GM19467 (cell line): ENCODE measurements around the gene RILP.
A peak's percentile ranks its signal among the peaks of the same experiment; 100 is the strongest.

Experiments
- ATAC-seq: cut with Tn5 transposase; IDR thresholded peaks from one replicate; pipeline ENCODE4 v1.9.1; 2021; ENCODE audit warnings: mild to moderate bottlenecking, moderate library complexity; ENCODE audit not compliant: unreplicated experiment

The RILP gene

GRCh38 chr17:1629504-1630310 lies 20.0 kb downstream of the RILP start:
- ATAC-seq, result no peak

DNA sequence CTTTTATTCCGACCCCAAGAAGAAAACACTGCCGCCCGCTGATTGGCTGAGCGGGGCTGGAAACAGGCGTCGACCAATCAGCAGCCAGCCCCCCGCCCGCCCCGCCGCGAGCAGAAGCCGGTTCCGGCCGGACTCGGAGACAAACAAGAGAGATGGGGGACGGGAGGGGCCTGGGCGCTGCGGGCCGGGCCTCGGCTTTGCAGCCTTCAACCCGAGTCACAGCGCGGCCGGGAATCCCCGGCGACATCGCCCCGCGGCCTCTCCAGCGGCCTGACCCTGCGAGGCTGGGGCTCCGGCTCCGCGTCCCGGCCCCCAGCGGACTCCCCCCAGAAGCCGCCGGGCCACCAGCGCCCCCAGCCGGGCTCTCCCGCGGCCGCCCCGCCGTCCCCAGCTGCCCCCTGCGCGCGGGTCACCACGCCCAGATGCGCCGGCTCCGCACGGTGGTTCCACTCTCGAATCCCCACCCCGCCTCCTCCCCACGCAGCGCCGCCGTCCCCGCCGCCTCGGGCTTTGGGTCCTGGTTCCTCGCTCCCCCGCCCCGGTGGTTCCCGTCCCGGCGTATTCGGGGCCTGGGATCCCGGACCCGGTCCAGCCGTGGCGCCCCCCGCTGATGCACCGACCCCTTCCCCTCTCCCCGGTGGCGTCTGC lies 20.7 kb downstream of the RILP start:
- ATAC-seq, result peak; percentile 46

GRCh38 chr17:1627982-1628855 lies 21.4 kb downstream of the RILP start, which contains the start of gene SLC43A2:
SLC43A2 (minus strand) TSS chr17:1628834; CDS start chr17:1627874, 960 bp downstream.
- ATAC-seq, result peak; percentile 47

DNA sequence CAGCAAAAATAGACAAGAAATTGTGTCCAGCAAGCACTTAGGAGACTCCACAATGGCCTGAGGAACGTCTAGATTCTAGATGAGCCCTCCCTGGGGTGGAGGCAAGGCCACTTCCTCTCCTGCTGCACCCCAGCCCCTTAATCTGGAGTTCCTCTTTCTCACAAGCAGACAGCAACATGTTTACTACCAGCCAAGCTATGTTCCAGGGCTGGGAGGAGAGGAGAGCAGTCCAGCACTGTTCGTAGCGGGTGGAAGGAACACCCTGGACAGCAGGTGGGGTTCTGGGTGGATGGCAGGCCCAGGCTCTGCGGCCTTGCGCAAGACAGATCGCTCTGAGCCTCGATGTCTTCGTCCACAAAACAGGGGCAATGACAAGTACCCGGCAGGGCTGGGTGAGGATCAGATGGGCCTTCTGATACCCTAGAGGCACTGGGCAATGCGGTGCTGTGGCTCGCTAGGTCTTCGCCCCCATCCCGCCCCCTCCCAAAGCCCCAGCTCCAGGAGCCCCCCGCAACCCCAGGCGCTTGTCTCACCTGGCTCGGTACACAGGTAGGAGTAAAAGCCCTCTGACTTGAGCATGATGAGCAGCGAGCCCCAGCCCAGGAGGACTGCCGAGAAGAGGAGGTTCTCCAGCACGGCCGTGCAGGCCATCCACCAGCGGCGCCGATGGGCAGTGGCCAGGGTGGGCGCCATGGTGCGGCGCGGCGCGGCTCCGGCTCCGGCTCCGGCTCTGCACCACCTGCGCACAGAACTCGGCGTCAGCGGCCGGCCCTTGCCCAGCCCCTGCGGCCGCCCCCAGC lies 22.3 kb downstream of the RILP start:
- ATAC-seq, result no peak

DNA sequence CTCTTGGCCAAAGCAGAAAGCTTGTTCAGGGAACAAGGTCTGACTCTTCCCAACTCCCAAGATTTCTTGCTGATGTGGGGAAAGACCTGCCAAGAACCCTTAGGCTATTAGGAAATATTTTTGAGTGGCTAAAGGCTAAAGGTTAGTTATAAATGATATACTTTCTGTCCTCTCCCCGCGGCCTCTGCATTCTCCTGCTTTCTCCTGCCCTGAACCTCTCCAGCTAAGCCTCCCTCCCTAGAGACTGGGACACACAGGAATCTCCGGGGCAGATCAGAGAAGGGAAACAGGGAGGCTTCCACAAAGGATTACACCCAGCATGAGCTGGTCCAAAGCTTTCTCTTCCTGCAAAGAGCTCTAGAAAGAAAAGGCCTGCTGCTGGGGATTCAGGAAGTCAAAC lies 23.3 kb downstream of the RILP start:
- no peak for ATAC-seq

- no peak for ATAC-seq
These were observed 24.1 kb downstream of the RILP start for GRCh38 chr17:1625581-1625980.

- no peak for ATAC-seq
These were observed 24.6 kb downstream of the RILP start for GRCh38 chr17:1625053-1625452.

DNA sequence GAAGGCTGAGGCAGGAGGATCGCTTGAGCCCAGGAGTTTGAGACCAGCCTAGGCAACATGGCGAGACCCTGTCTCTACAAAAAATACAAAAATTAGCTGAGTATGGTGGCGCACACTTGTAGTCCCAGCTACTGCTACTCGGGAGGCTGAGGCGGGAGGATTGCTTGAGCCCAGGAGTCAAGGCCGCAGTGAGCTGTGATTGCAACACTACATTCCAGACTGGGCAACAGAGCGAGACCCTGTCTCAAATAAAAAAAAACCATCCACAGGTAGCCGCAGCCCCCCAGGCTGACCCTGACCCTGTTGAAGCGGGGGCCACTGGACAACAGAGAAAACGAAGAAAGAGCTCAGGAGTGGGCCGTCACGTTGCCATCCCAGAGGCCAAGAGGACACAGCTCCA lies 25.0 kb downstream of the RILP start:
- no peak for ATAC-seq

- no peak for ATAC-seq
These were observed 26.5 kb downstream of the RILP start for GRCh38 chr17:1623057-1623630.

DNA sequence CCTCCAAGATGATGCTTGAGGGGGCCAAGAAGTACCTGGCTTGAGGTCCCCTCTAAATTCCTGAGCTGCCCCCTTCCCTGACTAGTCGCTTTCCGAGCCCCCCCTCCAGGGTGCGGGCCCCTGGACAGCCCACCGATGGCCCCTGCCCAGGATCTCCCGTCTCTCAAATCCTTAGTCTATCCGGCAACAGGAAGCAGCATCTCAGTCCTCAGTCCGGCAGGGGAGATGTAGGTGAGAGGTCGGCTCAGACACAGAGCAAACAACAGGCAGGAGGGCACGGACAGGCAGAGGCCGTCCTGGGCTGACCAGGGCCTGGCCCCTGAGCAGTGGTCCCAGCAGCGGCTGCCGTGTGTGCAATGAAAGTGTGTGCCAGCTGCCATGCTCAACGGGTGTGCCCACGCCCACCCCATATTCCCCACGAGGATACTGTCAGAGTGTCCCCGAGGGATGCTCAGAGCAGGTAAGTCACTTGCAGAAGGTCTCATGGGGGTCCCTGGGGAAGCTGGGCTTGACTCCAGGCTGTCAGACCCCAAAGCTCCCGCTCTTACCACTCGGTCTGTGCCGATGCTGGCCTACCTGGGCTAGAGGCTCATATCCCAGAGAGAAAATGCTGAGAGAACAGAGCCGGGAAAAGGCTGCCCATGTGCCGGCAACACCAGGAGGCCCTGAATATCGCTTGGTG lies 28.3 kb downstream of the RILP start:
- no peak for ATAC-seq

- no peak for ATAC-seq
These were observed 29.2 kb downstream of the RILP start for GRCh38 chr17:1620486-1620885.

- no peak for ATAC-seq
These were observed 32.0 kb downstream of the RILP start for GRCh38 chr17:1617620-1618174.

DNA sequence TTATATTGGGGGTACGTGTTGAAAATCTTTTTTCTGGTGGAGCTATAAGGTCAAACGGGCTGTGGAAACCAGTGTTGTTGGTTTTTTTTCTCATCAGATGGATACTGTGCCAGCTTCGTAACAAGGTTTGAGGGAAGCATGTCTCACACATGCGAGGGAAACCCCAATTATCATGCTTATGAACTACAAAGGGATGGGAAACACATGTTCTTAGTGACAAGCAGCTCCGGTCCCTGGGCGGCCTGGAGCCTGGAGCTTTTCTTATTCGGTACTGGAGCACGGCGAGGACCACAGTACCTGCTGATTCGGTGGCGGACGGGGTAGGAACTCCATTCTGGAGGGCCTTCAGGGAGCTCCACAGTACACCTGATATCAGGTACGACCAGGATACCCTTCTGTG lies 33.6 kb downstream of the RILP start:
- no peak for ATAC-seq

GRCh38 chr17:1612400-1612799 lies 37.3 kb downstream of the RILP start:
- no peak for ATAC-seq

GRCh38 chr17:1611715-1612114 lies 38.0 kb downstream of the RILP start:
- no peak for ATAC-seq

- ATAC-seq, result no peak
These were observed 41.0 kb downstream of the RILP start for GRCh38 chr17:1608676-1609075.

DNA sequence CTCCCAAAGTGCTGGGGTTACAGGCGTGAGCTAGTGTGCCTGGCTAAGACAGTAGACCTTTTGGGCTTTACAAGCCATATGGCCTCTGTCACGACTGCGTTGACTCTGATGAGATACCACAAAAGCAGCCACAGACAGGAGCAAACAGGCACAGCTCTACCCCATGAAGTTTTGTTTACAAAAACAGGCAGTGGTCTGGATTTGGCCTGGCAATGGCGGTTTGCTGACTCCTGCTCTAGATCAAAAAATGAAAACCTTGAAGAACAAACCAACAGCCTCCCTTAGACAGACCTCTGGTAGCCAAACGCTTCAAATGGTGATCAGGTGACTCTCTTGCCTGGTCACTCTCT lies 41.7 kb downstream of the RILP start:
- ATAC-seq, result no peak

DNA sequence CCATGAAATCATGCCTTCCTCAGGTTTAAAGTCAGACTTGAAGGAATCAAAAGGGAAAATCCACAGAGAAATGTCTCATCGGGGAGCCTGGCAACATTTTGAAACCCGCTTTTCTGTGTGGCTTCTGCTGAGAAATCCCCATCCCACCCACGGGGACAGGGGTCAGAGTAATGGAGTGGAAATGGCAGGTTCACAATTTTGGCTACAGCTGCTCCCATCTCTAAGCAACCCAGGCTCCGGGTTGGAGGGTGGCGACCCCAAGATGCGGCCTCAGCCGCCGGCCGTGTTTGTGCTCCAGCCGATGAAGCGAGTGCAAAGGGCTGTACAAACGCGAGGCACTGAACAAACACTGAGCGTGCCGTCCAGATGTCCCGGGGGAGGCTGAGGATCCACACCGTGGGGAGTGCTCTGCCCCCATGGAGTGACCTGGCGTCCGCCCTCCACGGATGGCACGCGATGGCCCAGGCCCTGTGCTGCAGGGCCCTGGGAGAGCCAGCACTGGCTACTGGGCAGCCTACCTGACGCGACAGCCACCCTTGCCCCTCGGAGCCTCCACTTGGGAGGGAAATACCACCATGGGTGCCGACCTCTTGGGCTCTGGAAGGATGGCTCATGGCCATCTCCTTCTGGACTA lies 43.2 kb downstream of the RILP start:
- ATAC-seq, result no peak
